Bronchial epithelial cell (primary cell): Measurements from ENCODE around the gene ZBTB16. TPM values are rescaled to one million over a fixed set of nuclear protein-coding genes. Genes with fewer than 3 reads are reported as not detected.

Experiments
- DNase-seq: peaks from one replicate; pipeline ENCODE4 v3.0.0-alpha.2; 2010; ENCODE audit warnings: low read depth
- FAIRE-seq: peaks from 2 replicates; lab custom pipeline; 2011; peaks lifted over from hg19 to GRCh38; lab: Jason Lieb, UNC
- H3K27me3 ChIP-seq: 2 replicates; pipeline ENCODE4 v1.5.1; 2011; ENCODE audit warnings: low read length; ENCODE audit not compliant: control insufficient read depth, insufficient read depth
- H3K36me3 ChIP-seq: 2 replicates; pipeline ENCODE4 v1.5.1; 2011; ENCODE audit warnings: low read length; ENCODE audit not compliant: control insufficient read depth, insufficient read depth
- H3K4me3 ChIP-seq: 2 replicates; pipeline ENCODE4 v1.5.1; 2011; ENCODE audit warnings: mild to moderate bottlenecking, low read depth, low read length, control low read depth
- total RNA-seq: library from RNA; depleted of rRNA; stranded (reverse); fragments of >200 nt; gene quantifications from 2 replicates; pipeline ENCODE4 v1.2.1, GENCODE V29; 2014
- TF ChIP-seq, protein P1 (sequence below): IDR thresholded peaks from 2 replicates; pipeline ENCODE4 v1.5.1; 2011; ENCODE audit warnings: mild to moderate bottlenecking, moderate library complexity, low read length, control low read depth, inconsistent platforms; ENCODE audit not compliant: insufficient read depth, severe bottlenecking

ZBTB16 gene
- total RNA-seq, 1 donor from 2014 or later = 3.2 TPM

GRCh38 chr11:114155116-114155515, 95.6 kb downstream of the ZBTB16 start:
- no peaks in the 10 kb centered on the region for H3K27me3 ChIP-seq
- no peak overlapping the region for H3K4me3 ChIP-seq
- DNase-seq (no peak), FAIRE-seq (no peak)
- H3K36me3 ChIP-seq = peaks cover 9% of the 10 kb centered on the region
- TF ChIP-seq, protein P1, sequence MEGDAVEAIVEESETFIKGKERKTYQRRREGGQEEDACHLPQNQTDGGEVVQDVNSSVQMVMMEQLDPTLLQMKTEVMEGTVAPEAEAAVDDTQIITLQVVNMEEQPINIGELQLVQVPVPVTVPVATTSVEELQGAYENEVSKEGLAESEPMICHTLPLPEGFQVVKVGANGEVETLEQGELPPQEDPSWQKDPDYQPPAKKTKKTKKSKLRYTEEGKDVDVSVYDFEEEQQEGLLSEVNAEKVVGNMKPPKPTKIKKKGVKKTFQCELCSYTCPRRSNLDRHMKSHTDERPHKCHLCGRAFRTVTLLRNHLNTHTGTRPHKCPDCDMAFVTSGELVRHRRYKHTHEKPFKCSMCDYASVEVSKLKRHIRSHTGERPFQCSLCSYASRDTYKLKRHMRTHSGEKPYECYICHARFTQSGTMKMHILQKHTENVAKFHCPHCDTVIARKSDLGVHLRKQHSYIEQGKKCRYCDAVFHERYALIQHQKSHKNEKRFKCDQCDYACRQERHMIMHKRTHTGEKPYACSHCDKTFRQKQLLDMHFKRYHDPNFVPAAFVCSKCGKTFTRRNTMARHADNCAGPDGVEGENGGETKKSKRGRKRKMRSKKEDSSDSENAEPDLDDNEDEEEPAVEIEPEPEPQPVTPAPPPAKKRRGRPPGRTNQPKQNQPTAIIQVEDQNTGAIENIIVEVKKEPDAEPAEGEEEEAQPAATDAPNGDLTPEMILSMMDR = no peak

DNA sequence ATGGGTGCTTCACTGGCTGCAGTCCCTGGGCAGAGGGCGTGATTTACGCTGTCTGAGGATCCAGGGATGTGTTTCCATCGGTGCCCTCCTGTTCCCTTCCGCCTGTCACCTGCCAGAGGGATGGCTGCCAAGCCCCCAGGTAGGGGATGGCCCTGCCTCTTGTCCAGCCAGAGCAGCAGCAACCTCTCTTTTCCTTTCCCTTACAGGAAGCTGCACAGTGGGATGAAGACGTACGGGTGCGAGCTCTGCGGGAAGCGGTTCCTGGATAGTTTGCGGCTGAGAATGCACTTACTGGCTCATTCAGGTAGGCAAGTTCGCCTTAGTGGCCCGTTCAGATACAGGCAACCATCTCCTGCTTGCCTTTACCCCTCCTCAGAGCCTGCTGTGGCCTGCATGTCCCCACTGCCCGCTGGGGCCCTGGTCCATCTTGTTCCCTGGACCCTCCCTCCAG, 96.6 kb downstream of the ZBTB16 start:
- no peak overlapping the region for H3K4me3 ChIP-seq
- H3K36me3 ChIP-seq = peaks cover 9% of the 10 kb centered on the region
- TF ChIP-seq, protein P1 = no peak
- DNase-seq (no peak), FAIRE-seq (no peak)
- H3K27me3 ChIP-seq = no peaks in the 10 kb centered on the region

GRCh38 chr11:114156782-114157181, 97.3 kb downstream of the ZBTB16 start:
- Histone ChIP-seq H3K4me3 (no peak overlapping the region), H3K36me3 (peaks cover 9% of the 10 kb centered on the region), H3K27me3 (no peaks in the 10 kb centered on the region)
- FAIRE-seq (no peak), DNase-seq (no peak)
- TF ChIP-seq, protein P1 = no peak

DNA sequence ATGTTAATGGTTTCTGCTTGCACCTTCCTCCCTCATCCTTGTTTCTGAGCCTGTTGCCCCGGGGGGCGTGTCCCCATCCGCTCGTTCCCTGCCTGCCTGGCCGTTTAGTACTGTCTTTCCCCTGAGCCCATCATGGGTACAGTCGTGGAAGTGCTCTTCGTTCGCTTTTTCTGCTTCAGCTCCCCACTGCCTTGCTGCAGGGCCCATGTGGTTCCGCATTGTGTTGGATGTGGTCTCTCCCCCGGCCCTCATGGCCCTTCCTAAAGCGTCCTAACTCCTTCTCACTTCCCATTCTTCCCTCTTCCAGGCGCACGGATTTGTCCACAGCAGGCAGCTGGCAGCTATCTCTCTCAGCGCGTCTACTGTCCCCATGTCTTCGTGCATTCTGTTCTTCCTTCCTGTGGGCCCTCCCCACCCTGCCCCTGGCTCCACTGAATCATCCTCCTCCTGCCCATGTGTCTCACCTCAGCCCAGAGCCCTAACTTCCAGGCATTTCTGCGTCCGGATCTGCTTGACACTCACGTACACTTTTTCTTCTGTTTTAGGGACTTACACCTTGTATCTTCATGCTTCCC, 98.1 kb downstream of the ZBTB16 start:
- no peaks in the 10 kb centered on the region for H3K27me3 ChIP-seq

DNA sequence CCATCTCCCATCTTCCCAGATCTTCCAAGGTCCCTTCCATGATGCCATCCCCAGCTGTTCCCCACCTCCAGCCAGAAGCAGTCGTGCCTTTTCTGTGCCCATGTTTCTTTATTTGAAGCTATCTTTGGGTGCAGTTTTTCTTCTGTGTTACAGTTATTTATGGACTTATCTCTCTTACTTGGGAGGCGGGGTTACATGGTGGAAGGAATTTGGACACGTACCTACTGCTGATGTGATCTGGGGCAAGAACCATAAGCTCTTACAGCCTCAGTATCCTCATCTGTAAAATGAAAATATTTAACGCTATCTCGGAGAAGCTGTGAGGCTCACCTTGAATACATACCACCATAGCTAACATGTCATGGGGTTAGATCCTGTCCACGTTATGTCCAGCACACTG, 98.9 kb downstream of the ZBTB16 start:
- no peak for FAIRE-seq
- TF ChIP-seq, protein P1 = no peak
- no peak overlapping the region for H3K4me3 ChIP-seq
- H3K36me3 ChIP-seq = peaks cover 7% of the 10 kb centered on the region
- DNase-seq = no peak
- no peaks in the 10 kb centered on the region for H3K27me3 ChIP-seq

More for the DNA sequence above, 98.1 kb downstream of the ZBTB16 start:
- Histone ChIP-seq H3K36me3 (peaks cover 9% of the 10 kb centered on the region), H3K4me3 (no peak overlapping the region)
- DNase-seq (no peak), FAIRE-seq (no peak)
- TF ChIP-seq, protein P1 = no peak

- no peak for DNase-seq
- H3K36me3 ChIP-seq = peaks cover 7% of the 10 kb centered on the region
- H3K27me3 ChIP-seq = no peaks in the 10 kb centered on the region
- TF ChIP-seq, protein P1 = no peak
- H3K4me3 ChIP-seq = no peak overlapping the region
- no peak for FAIRE-seq
These were observed 99.4 kb downstream of the ZBTB16 start for GRCh38 chr11:114158886-114159285.
